HepG2 (cell line): Measurements from ENCODE around the gene SSTR5. TPM values are rescaled to one million over a fixed set of nuclear protein-coding genes. Genes with fewer than 3 reads are reported as not detected.

Experiments
- HDAC1 ChIP-seq: sonication (generic); formaldehyde crosslinking; IDR thresholded peaks from 2 replicates; pipeline ENCODE4 v1.5.1; 2020; ENCODE audit warnings: mild to moderate bottlenecking, missing genetic modification reagents
- KMT2B ChIP-seq: IDR thresholded peaks from 2 replicates; pipeline ENCODE4 v1.6.1; 2016; ENCODE audit warnings: missing genetic modification reagents, missing compliant biosample characterization
- MATR3 ChIP-seq: sonication (generic); formaldehyde crosslinking; IDR thresholded peaks from 2 replicates; pipeline ENCODE4 v1.4.0; 2020; ENCODE audit warnings: missing genetic modification reagents
- MYC ChIP-seq: sonication (generic); formaldehyde crosslinking; IDR thresholded peaks from 2 replicates; pipeline ENCODE4 v1.9.0; 2021; ENCODE audit warnings: missing genetic modification reagents, borderline replicate concordance
- NR3C1 ChIP-seq: sonication (generic); formaldehyde crosslinking; IDR thresholded peaks from 2 replicates; pipeline ENCODE4 v1.4.0; 2020; ENCODE audit warnings: missing genetic modification reagents
- POLR2G ChIP-seq: fragments of 200-400 bp; formaldehyde crosslinking; IDR thresholded peaks from 2 replicates; pipeline ENCODE4 v1.6.1; 2018; ENCODE audit warnings: mild to moderate bottlenecking, low read depth, low read length, moderate library complexity
- RARG ChIP-seq: sonication (generic); formaldehyde crosslinking; IDR thresholded peaks from 2 replicates; pipeline ENCODE4 v1.4.0; 2020; ENCODE audit warnings: low read depth, mild to moderate bottlenecking, missing genetic modification reagents
- RELA ChIP-seq: sonication (generic); formaldehyde crosslinking; IDR thresholded peaks from 2 replicates; pipeline ENCODE4 v1.4.0; 2020; ENCODE audit warnings: missing genetic modification reagents
- RXRA ChIP-seq: sonication (generic); formaldehyde crosslinking; IDR thresholded peaks from 2 replicates; pipeline ENCODE4 v1.5.1; 2020; ENCODE audit warnings: missing genetic modification reagents
- RXRB ChIP-seq: IDR thresholded peaks from 2 replicates; pipeline ENCODE4 v1.6.1; 2016; ENCODE audit warnings: borderline replicate concordance, missing genetic modification reagents, missing compliant biosample characterization
- SIX1 ChIP-seq: sonication (generic); formaldehyde crosslinking; IDR thresholded peaks from 2 replicates; pipeline ENCODE4 v1.4.0; 2020; ENCODE audit warnings: missing genetic modification reagents, borderline replicate concordance
- TBX2 ChIP-seq: sonication (generic); formaldehyde crosslinking; IDR thresholded peaks from 2 replicates; pipeline ENCODE4 v1.5.0; 2020; ENCODE audit warnings: missing genetic modification reagents, mild to moderate bottlenecking, borderline replicate concordance
- TCF7 ChIP-seq: sonication (generic); IDR thresholded peaks from 2 replicates; pipeline ENCODE4 v1.6.1; 2016; ENCODE audit warnings: antibody characterized with exemption, low read depth
- YEATS2 ChIP-seq: sonication (generic); formaldehyde crosslinking; IDR thresholded peaks from 2 replicates; pipeline ENCODE4 v1.4.0; 2020; ENCODE audit warnings: missing genetic modification reagents, borderline replicate concordance
- ZBTB20 ChIP-seq: sonication (generic); formaldehyde crosslinking; IDR thresholded peaks from 2 replicates; pipeline ENCODE4 v1.8.1; 2023; ENCODE audit warnings: missing genetic modification reagents, low read depth, mild to moderate bottlenecking, borderline replicate concordance
- ZFP62 ChIP-seq: sonication (generic); formaldehyde crosslinking; IDR thresholded peaks from 2 replicates; pipeline ENCODE4 v1.4.0; 2020; ENCODE audit warnings: missing genetic modification reagents
- ZNF20 ChIP-seq: sonication (generic); formaldehyde crosslinking; IDR thresholded peaks from 2 replicates; pipeline ENCODE4 v1.4.0; 2020; ENCODE audit warnings: mild to moderate bottlenecking, moderate library complexity, missing genetic modification reagents
- ZNF446 ChIP-seq: sonication (generic); formaldehyde crosslinking; IDR thresholded peaks from 2 replicates; pipeline ENCODE4 v1.5.0; 2020; ENCODE audit warnings: mild to moderate bottlenecking, missing genetic modification reagents
- ZNF816 ChIP-seq: sonication (generic); formaldehyde crosslinking; IDR thresholded peaks from 2 replicates; pipeline ENCODE4 v1.8.0; 2022; ENCODE audit warnings: missing genetic modification reagents, mild to moderate bottlenecking, borderline replicate concordance
- ZZZ3 ChIP-seq: sonication (generic); formaldehyde crosslinking; IDR thresholded peaks from 2 replicates; pipeline ENCODE4 v1.4.0; 2020; ENCODE audit warnings: missing genetic modification reagents, mild to moderate bottlenecking, borderline replicate concordance
- polyA plus RNA-seq, 8 experiments: library from polyadenylated mRNA; depleted of rRNA in 3 of 8; stranded (reverse) in 7 of 8; unstranded in 1 of 8; fragments of >200 nt; fragmentation: Illumina TruSeq in 4 of 8; extraction: Trizol in 4 of 8; gene quantifications; 2 replicates each; pipeline versions ENCODE4 v1.2.1 to v1.2.3, GENCODE V29; 2011 to 2016; ENCODE audit warnings: low read depth in 4 of 8, missing spikeins in 1 of 8, mixed read lengths in 1 of 8; ENCODE audit not compliant: insufficient read depth in 1 of 8
- total RNA-seq, 5 experiments: library from RNA; depleted of rRNA; stranded (reverse); fragments of >200 nt; fragmentation: Illumina TruSeq; extraction: Trizol; gene quantifications; 2 replicates each; pipeline ENCODE4 v1.2.3, GENCODE V29; 2016; ENCODE audit warnings: low read depth in 1 of 5
- TF ChIP-seq, protein P1 (sequence below): sonication (generic); formaldehyde crosslinking; IDR thresholded peaks from 2 replicates; pipeline ENCODE4 v1.8.1; 2022; ENCODE audit warnings: mild to moderate bottlenecking, missing genetic modification reagents
- TF ChIP-seq, protein P2 (sequence below): sonication (generic); formaldehyde crosslinking; IDR thresholded peaks from 2 replicates; pipeline ENCODE4 v1.5.0; 2020; ENCODE audit warnings: mild to moderate bottlenecking, missing genetic modification reagents, borderline replicate concordance
- TF ChIP-seq, protein P3 (sequence below): sonication (generic); formaldehyde crosslinking; IDR thresholded peaks from 2 replicates; pipeline ENCODE4 v1.4.0; 2020; ENCODE audit warnings: missing genetic modification reagents, borderline replicate concordance

SSTR5 gene
- total and polyA plus RNA-seq, 2 of the 13 experiments (the other 11 are each of a cell fraction or from before 2014, with no cell fraction given): 0.20 to 0.49 TPM

GRCh38 chr16:1090620-1091587, 18.4 kb downstream of the SSTR5 start (continued):
- peak; percentile 54; the same call in 1 of the 2 replicates for TF ChIP-seq POLR2G
- no peak for TF ChIP-seq ZNF20
- 0 out of 2 replicates have a peak, but pooled peaks have one; percentile 46 for TF ChIP-seq KMT2B (CRISPR knock-in tag)
- no peak for TF ChIP-seq ZBTB20 (CRISPR knock-in tag)
- no peak for TF ChIP-seq NR3C1 (CRISPR knock-in tag)
- TF ChIP-seq RARG (CRISPR knock-in tag): no peak
- no peak; the same call in 1 of the 2 replicates for TF ChIP-seq ZZZ3 (CRISPR knock-in tag)
- TF ChIP-seq, protein P1, sequence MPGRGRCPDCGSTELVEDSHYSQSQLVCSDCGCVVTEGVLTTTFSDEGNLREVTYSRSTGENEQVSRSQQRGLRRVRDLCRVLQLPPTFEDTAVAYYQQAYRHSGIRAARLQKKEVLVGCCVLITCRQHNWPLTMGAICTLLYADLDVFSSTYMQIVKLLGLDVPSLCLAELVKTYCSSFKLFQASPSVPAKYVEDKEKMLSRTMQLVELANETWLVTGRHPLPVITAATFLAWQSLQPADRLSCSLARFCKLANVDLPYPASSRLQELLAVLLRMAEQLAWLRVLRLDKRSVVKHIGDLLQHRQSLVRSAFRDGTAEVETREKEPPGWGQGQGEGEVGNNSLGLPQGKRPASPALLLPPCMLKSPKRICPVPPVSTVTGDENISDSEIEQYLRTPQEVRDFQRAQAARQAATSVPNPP (CRISPR knock-in tag): no peak
- no peak for TF ChIP-seq ZNF816 (CRISPR knock-in tag)
- peak; percentile 75 for TF ChIP-seq TBX2 (CRISPR knock-in tag)
- no peak for TF ChIP-seq RELA (CRISPR knock-in tag)
- TF ChIP-seq, protein P2, sequence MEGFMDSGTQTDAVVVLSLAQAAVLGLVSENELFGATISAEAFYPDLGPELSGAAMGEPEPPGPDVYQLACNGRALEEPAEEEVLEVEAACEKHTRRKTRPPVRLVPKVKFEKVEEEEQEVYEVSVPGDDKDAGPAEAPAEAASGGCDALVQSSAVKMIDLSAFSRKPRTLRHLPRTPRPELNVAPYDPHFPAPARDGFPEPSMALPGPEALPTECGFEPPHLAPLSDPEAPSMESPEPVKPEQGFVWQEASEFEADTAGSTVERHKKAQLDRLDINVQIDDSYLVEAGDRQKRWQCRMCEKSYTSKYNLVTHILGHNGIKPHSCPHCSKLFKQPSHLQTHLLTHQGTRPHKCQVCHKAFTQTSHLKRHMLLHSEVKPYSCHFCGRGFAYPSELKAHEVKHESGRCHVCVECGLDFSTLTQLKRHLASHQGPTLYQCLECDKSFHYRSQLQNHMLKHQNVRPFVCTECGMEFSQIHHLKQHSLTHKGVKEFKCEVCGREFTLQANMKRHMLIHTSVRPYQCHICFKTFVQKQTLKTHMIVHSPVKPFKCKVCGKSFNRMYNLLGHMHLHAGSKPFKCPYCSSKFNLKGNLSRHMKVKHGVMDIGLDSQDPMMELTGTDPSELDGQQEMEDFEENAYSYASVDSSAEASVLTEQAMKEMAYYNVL (CRISPR knock-in tag): 0 out of 2 replicates have a peak, but pooled peaks have one; percentile 3
- no peak for TF ChIP-seq ZNF446 (CRISPR knock-in tag)
- TF ChIP-seq, protein P3, sequence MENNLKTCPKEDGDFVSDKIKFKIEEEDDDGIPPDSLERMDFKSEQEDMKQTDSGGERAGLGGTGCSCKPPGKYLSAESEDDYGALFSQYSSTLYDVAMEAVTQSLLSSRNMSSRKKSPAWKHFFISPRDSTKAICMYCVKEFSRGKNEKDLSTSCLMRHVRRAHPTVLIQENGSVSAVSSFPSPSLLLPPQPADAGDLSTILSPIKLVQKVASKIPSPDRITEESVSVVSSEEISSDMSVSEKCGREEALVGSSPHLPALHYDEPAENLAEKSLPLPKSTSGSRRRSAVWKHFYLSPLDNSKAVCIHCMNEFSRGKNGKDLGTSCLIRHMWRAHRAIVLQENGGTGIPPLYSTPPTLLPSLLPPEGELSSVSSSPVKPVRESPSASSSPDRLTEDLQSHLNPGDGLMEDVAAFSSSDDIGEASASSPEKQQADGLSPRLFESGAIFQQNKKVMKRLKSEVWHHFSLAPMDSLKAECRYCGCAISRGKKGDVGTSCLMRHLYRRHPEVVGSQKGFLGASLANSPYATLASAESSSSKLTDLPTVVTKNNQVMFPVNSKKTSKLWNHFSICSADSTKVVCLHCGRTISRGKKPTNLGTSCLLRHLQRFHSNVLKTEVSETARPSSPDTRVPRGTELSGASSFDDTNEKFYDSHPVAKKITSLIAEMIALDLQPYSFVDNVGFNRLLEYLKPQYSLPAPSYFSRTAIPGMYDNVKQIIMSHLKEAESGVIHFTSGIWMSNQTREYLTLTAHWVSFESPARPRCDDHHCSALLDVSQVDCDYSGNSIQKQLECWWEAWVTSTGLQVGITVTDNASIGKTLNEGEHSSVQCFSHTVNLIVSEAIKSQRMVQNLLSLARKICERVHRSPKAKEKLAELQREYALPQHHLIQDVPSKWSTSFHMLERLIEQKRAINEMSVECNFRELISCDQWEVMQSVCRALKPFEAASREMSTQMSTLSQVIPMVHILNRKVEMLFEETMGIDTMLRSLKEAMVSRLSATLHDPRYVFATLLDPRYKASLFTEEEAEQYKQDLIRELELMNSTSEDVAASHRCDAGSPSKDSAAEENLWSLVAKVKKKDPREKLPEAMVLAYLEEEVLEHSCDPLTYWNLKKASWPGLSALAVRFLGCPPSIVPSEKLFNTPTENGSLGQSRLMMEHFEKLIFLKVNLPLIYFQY (CRISPR knock-in tag): no peak
- TF ChIP-seq RXRA (CRISPR knock-in tag): peak; percentile 50
- TF ChIP-seq MYC (CRISPR knock-in tag): peak; percentile 87; the same call in 1 of the 2 replicates
- TF ChIP-seq RXRB (CRISPR knock-in tag): peak; percentile 58; the same call in 1 of the 2 replicates
- peak; percentile 31; the same call in 1 of the 2 replicates for TF ChIP-seq YEATS2 (CRISPR knock-in tag)
- no peak for TF ChIP-seq MATR3
- no peak for TF ChIP-seq SIX1 (CRISPR knock-in tag)
- TF ChIP-seq TCF7: no peak
- TF ChIP-seq ZFP62 (CRISPR knock-in tag): no peak
- TF ChIP-seq HDAC1 (CRISPR knock-in tag): peak; percentile 69
